SK-N-SH (cell line): ENCODE measurements around the gene ITGAE. TPM values are rescaled to one million over a fixed set of nuclear protein-coding genes. Genes with fewer than 3 reads are reported as not detected.

ENCODE experiments used
- CTCF ChIA-PET: fragments of 300-600, 350-600 bp; formaldehyde crosslinking; extraction: SDS; loops from one replicate; lab custom pipeline; 2021; lab: Yijun Ruan, JAX
- POLR2A ChIA-PET: fragments of 350-600 bp; sonication (Branson Sonifier 250); formaldehyde crosslinking; extraction: SDS; loops from one replicate; lab custom pipeline; 2020; ENCODE audit warnings: antibody characterized with exemption, inconsistent platforms; lab: Yijun Ruan, JAX
- DNase-seq: peaks from one replicate; pipeline ENCODE4 v3.0.0; 2012
- H2AFZ ChIP-seq: fragments of 200-600 bp; sonication (generic); 2 replicates; pipeline ENCODE4 v1.8.1; 2016; ENCODE audit warnings: antibody characterized with exemption, mild to moderate bottlenecking, low read depth
- H3F3A ChIP-seq: fragments of 200-600 bp; sonication (generic); replicated peaks from 2 replicates; pipeline ENCODE3; 2016; ENCODE audit warnings: antibody characterized with exemption, mild to moderate bottlenecking; ENCODE audit not compliant: insufficient read depth
- H3K27ac ChIP-seq, 2 experiments: fragments of 200-500 bp in 1 of 2; fragments of 200-600 bp in 1 of 2; sonication (Bioruptor generic) in 1 of 2; sonication (generic), shearing (Covaris generic) in 1 of 2; 2 replicates each; pipeline versions ENCODE4 v1.5.1 to v1.6.1; 2014 to 2016; ENCODE audit warnings: low read depth in 2 of 2, inconsistent platforms in 1 of 2, low read length in 1 of 2, mild to moderate bottlenecking in 1 of 2, mixed read lengths in 1 of 2
- H3K27me3 ChIP-seq: fragments of 200-600 bp; sonication (generic), shearing (Covaris generic); 2 replicates; pipeline ENCODE4 v1.6.1; 2016; ENCODE audit warnings: mixed run types; ENCODE audit not compliant: insufficient read depth
- H3K36me3 ChIP-seq, 2 experiments: fragments of 200-500 bp in 1 of 2; fragments of 200-600 bp in 1 of 2; sonication (Bioruptor generic) in 1 of 2; sonication (generic) in 1 of 2; replicated peaks in 1 of 2; 2 replicates each; pipeline versions ENCODE3 to v1.5.1; 2014 to 2016; ENCODE audit warnings: low read length in 1 of 2, mild to moderate bottlenecking in 1 of 2; ENCODE audit not compliant: insufficient read depth in 2 of 2, control insufficient read depth in 1 of 2
- H3K4me1 ChIP-seq, 2 experiments: fragments of 200-500 bp in 1 of 2; fragments of 200-600 bp in 1 of 2; sonication (Bioruptor generic) in 1 of 2; sonication (generic), shearing (Covaris generic) in 1 of 2; 2 replicates each; pipeline versions ENCODE4 v1.5.1 to v1.6.1; 2014 to 2016; ENCODE audit warnings: low read depth in 1 of 2, low read length in 1 of 2, mixed run types in 1 of 2; ENCODE audit not compliant: insufficient read depth in 2 of 2, control insufficient read depth in 1 of 2
- H3K4me2 ChIP-seq: fragments of 200-600 bp; sonication (generic), shearing (Covaris generic); 2 replicates; pipeline ENCODE4 v1.6.1; 2017; ENCODE audit warnings: mixed run types
- H3K4me3 ChIP-seq, 2 experiments: fragments of 200-500 bp in 1 of 2; fragments of 200-600 bp in 1 of 2; sonication (Bioruptor generic) in 1 of 2; sonication (generic), shearing (Covaris generic) in 1 of 2; 2 replicates each; pipeline versions ENCODE4 v1.5.1 to v1.8.1; 2014 to 2016; ENCODE audit warnings: low read depth in 2 of 2, inconsistent platforms in 1 of 2, low read length in 1 of 2, mild to moderate bottlenecking in 1 of 2, mixed read lengths in 1 of 2, moderate library complexity in 1 of 2
- H3K79me2 ChIP-seq: fragments of 200-600 bp; sonication (generic); 2 replicates; pipeline ENCODE4 v1.8.1; 2017; ENCODE audit warnings: mild to moderate bottlenecking; ENCODE audit not compliant: insufficient read depth
- H3K9ac ChIP-seq: fragments of 200-600 bp; sonication (generic); 2 replicates; pipeline ENCODE4 v1.6.1; 2017; ENCODE audit warnings: mixed run types
- H3K9me2 ChIP-seq: fragments of 200-600 bp; sonication (generic); 2 replicates; pipeline ENCODE4 v1.6.1; 2017; ENCODE audit warnings: mixed run types
- H3K9me3 ChIP-seq: fragments of 200-600 bp; sonication (generic); 2 replicates; pipeline ENCODE4 v1.6.1; 2017; ENCODE audit warnings: mixed run types, mild to moderate bottlenecking, moderate library complexity
- H4K20me1 ChIP-seq: fragments of 200-600 bp; sonication (generic); 2 replicates; pipeline ENCODE4 v1.6.1; 2017; ENCODE audit warnings: mild to moderate bottlenecking, mixed run types; ENCODE audit not compliant: insufficient read depth
- CHD2 ChIP-seq: fragments of 150-350 bp; IDR thresholded peaks from 2 replicates; pipeline ENCODE4 v1.6.1; 2018; ENCODE audit warnings: low read length; ENCODE audit not compliant: partially characterized antibody
- EZH2phosphoT487 ChIP-seq: fragments of 200-600 bp; sonication (generic); IDR thresholded peaks from 2 replicates; pipeline ENCODE4 v1.6.1; 2017; ENCODE audit warnings: low read depth, mixed run types, mild to moderate bottlenecking, antibody characterized with exemption, moderate library complexity, borderline replicate concordance
- FOXJ3 ChIP-seq: sonication (generic); formaldehyde crosslinking; IDR thresholded peaks from 2 replicates; pipeline ENCODE4 v1.5.1; 2020; ENCODE audit warnings: mild to moderate bottlenecking, missing genetic modification reagents
- FOXM1 ChIP-seq: IDR thresholded peaks from 2 replicates; pipeline ENCODE4 v1.4.0; 2012; ENCODE audit warnings: low read depth, mild to moderate bottlenecking
- IRF3 ChIP-seq: fragments of 150-350 bp; IDR thresholded peaks from 2 replicates; pipeline ENCODE4 v1.6.1; 2016; ENCODE audit warnings: mild to moderate bottlenecking, low read depth, low read length
- JUND ChIP-seq: IDR thresholded peaks from 2 replicates; pipeline ENCODE4 v1.4.0; 2012
- MXI1 ChIP-seq: IDR thresholded peaks from 2 replicates; pipeline ENCODE4 v1.6.1; 2012; ENCODE audit warnings: mild to moderate bottlenecking, low read depth, low read length, improper control_type of control experiment
- NFIC ChIP-seq: IDR thresholded peaks from 2 replicates; pipeline ENCODE4 v1.4.0; 2012; ENCODE audit warnings: borderline replicate concordance
- NRF1 ChIP-seq: IDR thresholded peaks from 2 replicates; pipeline ENCODE4 v1.6.1; 2012; ENCODE audit warnings: low read depth, mild to moderate bottlenecking, low read length
- PBX3 ChIP-seq: IDR thresholded peaks from 2 replicates; pipeline ENCODE4; 2012
- POLR2AphosphoS5 ChIP-seq: IDR thresholded peaks from 2 replicates; pipeline ENCODE4 v1.6.1; 2012; ENCODE audit warnings: low read depth, low read length
- RAD21 ChIP-seq: IDR thresholded peaks from 2 replicates; pipeline ENCODE4 v1.6.1; 2012; ENCODE audit warnings: mild to moderate bottlenecking, low read length
- RFX5 ChIP-seq: IDR thresholded peaks from 2 replicates; pipeline ENCODE4 v1.6.1; 2012; ENCODE audit warnings: mild to moderate bottlenecking, improper control_type of control experiment, low read length
- RXRA ChIP-seq: IDR thresholded peaks from 2 replicates; pipeline ENCODE4 v1.4.0; 2012; ENCODE audit warnings: low read depth, mild to moderate bottlenecking, borderline replicate concordance
- TAF1 ChIP-seq: IDR thresholded peaks from 2 replicates; pipeline ENCODE4 v1.6.1; 2012; ENCODE audit warnings: low read depth, mild to moderate bottlenecking, low read length, moderate library complexity, borderline replicate concordance
- TCF12 ChIP-seq: IDR thresholded peaks from 2 replicates; pipeline ENCODE4 v1.4.0; 2012
- USF1 ChIP-seq: IDR thresholded peaks from 2 replicates; pipeline ENCODE4 v1.4.0; 2012; ENCODE audit warnings: low read depth, borderline replicate concordance
- USF2 ChIP-seq: fragments of 150-350 bp; IDR thresholded peaks from 2 replicates; pipeline ENCODE4 v1.6.1; 2017; ENCODE audit warnings: antibody characterized with exemption, low read length, low read depth, borderline replicate concordance
- ZBTB33 ChIP-seq: IDR thresholded peaks from 2 replicates; pipeline ENCODE4 v1.4.0; 2012; ENCODE audit warnings: low read depth, borderline replicate concordance
- WGBS: methylation state at CpG from one replicate; pipeline ENCODE4 v1.1.6; 2017; ENCODE audit warnings: low lambda C conversion rate; 5-methylcytosine and 5-hydroxymethylcytosine counted together
- polyA plus RNA-seq, 3 experiments: library from polyadenylated mRNA; depleted of rRNA; stranded (reverse); fragments of >200 nt; gene quantifications; 2 replicates each; pipeline ENCODE4 v1.2.3, GENCODE V29; 2012

ITGAE gene
- polyA plus RNA-seq, 1 of the 3 experiments (the other 2 are of a cell fraction) = 56.7 TPM

DNA sequence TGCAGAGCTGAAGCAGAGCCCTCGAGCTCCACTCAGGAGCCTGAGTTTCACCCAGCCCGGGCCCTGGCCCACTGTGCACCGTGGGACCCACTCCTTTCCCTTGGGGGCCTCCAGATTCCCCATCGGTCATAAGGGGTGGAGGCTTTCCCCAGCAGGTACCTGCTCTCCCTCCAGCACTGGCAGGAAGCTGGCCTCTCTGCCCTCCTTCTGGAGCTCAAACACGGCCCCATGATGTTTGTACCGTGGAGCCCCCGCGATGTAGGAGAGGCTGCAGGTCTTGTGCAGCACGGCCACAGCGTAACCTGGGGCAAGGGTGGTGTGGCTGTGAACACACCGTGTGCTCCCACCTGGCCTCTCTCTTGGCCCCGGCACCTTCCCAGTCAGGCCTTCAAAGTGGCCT is 47.4 kb downstream of the ITGAE start:
- ChIA-PET POLR2A (no interaction called here), CTCF (interaction anchor here (2.7 kb wide), 1 partner anchor 16 kb away, joined by 15 read pairs; no protein-coding TSS in a partner anchor)
- no peaks in the 10 kb centered on the region for H3F3A ChIP-seq
- H3K27me3 ChIP-seq = no peaks in the 10 kb centered on the region; the same call in 1 of the 2 replicates
- no peaks in the 10 kb centered on the region; a peak in 1 of 4 replicates for H3K4me1 ChIP-seq
- 55% methylated on average over 4 of the region's 12 CpGs for WGBS
- no peak overlapping the region for H2AFZ ChIP-seq
- no peaks in the 10 kb centered on the region for H3K79me2 ChIP-seq
- H3K9me2 ChIP-seq = no peaks in the 10 kb centered on the region
- no peak for DNase-seq
- no peak overlapping the region for H3K27ac ChIP-seq
- H3K36me3 ChIP-seq = no peaks in the 10 kb centered on the region
- TF ChIP-seq POLR2AphosphoS5 (no peak), TAF1 (no peak), USF2 (no peak), CHD2 (no peak), FOXJ3 (CRISPR knock-in tag) (no peak), IRF3 (no peak), NFIC (no peak), USF1 (no peak), MXI1 (no peak)
- TF ChIP-seq, all 33 proteins: peak for 0
- no peak overlapping the region for H3K4me2 ChIP-seq
- H3K4me3 ChIP-seq = no peak overlapping the region
- H3K9ac ChIP-seq = no peak overlapping the region
- no peaks in the 10 kb centered on the region for H3K9me3 ChIP-seq
- no peaks in the 10 kb centered on the region for H4K20me1 ChIP-seq

DNA sequence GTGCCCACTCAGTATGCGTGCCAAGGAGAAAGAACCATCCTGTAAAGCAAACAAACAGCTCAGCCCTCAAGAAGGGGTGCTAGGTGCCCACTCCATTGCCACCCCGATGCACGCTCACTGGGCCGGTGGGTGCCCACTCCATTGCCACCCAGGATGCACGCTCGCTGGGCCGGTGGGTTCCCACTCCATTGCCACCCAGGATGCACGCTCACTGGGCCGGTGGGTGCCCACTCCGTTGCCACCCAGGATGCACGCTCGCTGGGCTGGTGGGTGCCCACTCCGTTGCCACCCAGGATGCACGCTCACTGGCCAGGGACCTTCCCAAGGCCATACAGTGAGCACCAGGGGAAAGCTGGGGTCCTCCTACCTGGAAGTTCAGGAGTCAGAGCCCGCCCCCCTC is 49.2 kb downstream of the ITGAE start:
- POLR2A ChIA-PET = no interaction called here
- 91% methylated on average over 9 of the region's 15 CpGs for WGBS
- TF ChIP-seq PBX3 (no peak), NRF1 (no peak), FOXM1 (no peak), JUND (no peak), RXRA (no peak), RFX5 (no peak), RAD21 (no peak), POLR2AphosphoS5 (no peak), IRF3 (no peak), ZBTB33 (no peak), EZH2phosphoT487 (no peak), TCF12 (no peak), CHD2 (no peak)

More for the DNA sequence above, 49.2 kb downstream of the ITGAE start:
- no peak overlapping the region for H3K4me2 ChIP-seq
- H2AFZ ChIP-seq = no peak overlapping the region
- no peak overlapping the region for H3K27ac ChIP-seq
- CTCF ChIA-PET = interaction anchor here (0.8 to 2.7 kb wide), 2 partner anchors 14 to 75 kb away, joined by 4 to 15 read pairs; no protein-coding TSS in a partner anchor
- H3K9me3 ChIP-seq = no peaks in the 10 kb centered on the region
- no peaks in the 10 kb centered on the region for H3F3A ChIP-seq
- no peaks in the 10 kb centered on the region; a peak in 1 of 4 replicates for H3K4me1 ChIP-seq
- no peaks in the 10 kb centered on the region for H4K20me1 ChIP-seq
- no peaks in the 10 kb centered on the region for H3K36me3 ChIP-seq
- DNase-seq = no peak
- H3K79me2 ChIP-seq = no peaks in the 10 kb centered on the region
- H3K9ac ChIP-seq = no peak overlapping the region
- H3K4me3 ChIP-seq = no peak overlapping the region
- H3K9me2 ChIP-seq = no peaks in the 10 kb centered on the region
- no peaks in the 10 kb centered on the region; the same call in 1 of the 2 replicates for H3K27me3 ChIP-seq
